Breast epithelium (tissue), 3 donors: ENCODE results near the gene BSPRY.

Experiments
- CTCF ChIP-seq, 3 donors: fragments of 450-650 bp; IDR thresholded peaks; one replicate each; pipeline ENCODE4 v1.5.1; 2016 to 2017; ENCODE audit warnings: antibody characterized with exemption in 3 of 3, mild to moderate bottlenecking in 3 of 3, moderate library complexity in 3 of 3
- POLR2A ChIP-seq: fragments of 450-650 bp; IDR thresholded peaks from one replicate; pipeline ENCODE4 v1.6.1; 2016; ENCODE audit warnings: antibody characterized with exemption, mild to moderate bottlenecking, moderate library complexity
- POLR2AphosphoS5 ChIP-seq, 3 donors: sonication (generic); formaldehyde crosslinking; IDR thresholded peaks; one replicate each; pipeline ENCODE4 v1.6.1; 2017; ENCODE audit warnings: antibody characterized with exemption in 3 of 3

GRCh38 chr9:113320051-113320450, 29.3 kb upstream of the BSPRY start:
- TF ChIP-seq POLR2A: no peak
- no peak for TF ChIP-seq CTCF (IDR thresholded peaks at IDR 0.05)
- no peak for TF ChIP-seq POLR2AphosphoS5 (IDR thresholded peaks at IDR 0.05)
